DOHH2 (cell line): Measurements from ENCODE around the gene PCTP.

Experiments
- CTCF ChIP-seq: fragments of 200-600 bp; sonication (generic); IDR thresholded peaks from one replicate; pipeline ENCODE4 v1.5.1; 2014; ENCODE audit warnings: antibody characterized with exemption, mild to moderate bottlenecking, low read depth, low read length; ENCODE audit not compliant: poor library complexity, severe bottlenecking
- EZH2phosphoT487 ChIP-seq: fragments of 200-600 bp; sonication (generic); IDR thresholded peaks from 2 replicates; pipeline ENCODE4 v1.6.1; 2017; ENCODE audit warnings: borderline replicate concordance, mild to moderate bottlenecking, antibody characterized with exemption, low read length, moderate library complexity, mixed read lengths

- TF ChIP-seq CTCF (no peak), EZH2phosphoT487 (no peak)
Observed at GRCh38 chr17:55702150-55702549, 48.7 kb upstream of the PCTP start.
